HL-60 (cell line): ENCODE data around the gene HOXD8.

Source experiments
- DNase-seq, 2 experiments: peaks; one replicate each; pipeline ENCODE4 v3.0.0-alpha.2; 2010 to 2020; ENCODE audit warnings: low read depth in 1 of 2, low spot score in 1 of 2
- H3K27ac ChIP-seq: fragments of 250-450 bp; sonication (Bioruptor Pico); replicated peaks from 2 replicates; pipeline ENCODE4 v1.5.1; 2020; ENCODE audit warnings: mild to moderate bottlenecking, moderate library complexity
- H3K27me3 ChIP-seq: fragments of 250-450 bp; sonication (Bioruptor Pico); 2 replicates; pipeline ENCODE4 v1.5.1; 2021; ENCODE audit warnings: mild to moderate bottlenecking, moderate library complexity; ENCODE audit not compliant: insufficient read depth, poor library complexity, severe bottlenecking
- H3K4me3 ChIP-seq: replicated peaks from 2 replicates; pipeline ENCODE4 v1.5.1; 2011; ENCODE audit warnings: mild to moderate bottlenecking, control low read depth, low read length; ENCODE audit not compliant: insufficient read depth
- CTCF ChIP-seq: IDR thresholded peaks from one replicate; pipeline ENCODE4 v1.5.1; 2011; ENCODE audit warnings: low read length, control low read depth, inconsistent platforms; ENCODE audit not compliant: insufficient read depth
- GABPA ChIP-seq: IDR thresholded peaks from 2 replicates; pipeline ENCODE4 v1.6.1; 2012; ENCODE audit warnings: low read depth
- POLR2AphosphoS5 ChIP-seq: IDR thresholded peaks from 2 replicates; pipeline ENCODE4 v1.6.1; 2012; ENCODE audit warnings: low read depth
- REST ChIP-seq: IDR thresholded peaks from 2 replicates; pipeline ENCODE4 v1.6.1; 2012; ENCODE audit warnings: low read depth; ENCODE audit not compliant: insufficient replicate concordance
- SPI1 ChIP-seq: IDR thresholded peaks from 2 replicates; pipeline ENCODE4 v1.6.1; 2012; ENCODE audit warnings: low read depth, mild to moderate bottlenecking, borderline replicate concordance

Gene HOXD8

GRCh38 chr2:176157499-176158185 is 28.1 kb downstream of the HOXD8 start:
- Histone ChIP-seq H3K27ac (no peak overlapping the region), H3K4me3 (no peak overlapping the region), H3K27me3 (peaks cover 82% of the 10 kb centered on the region)
- TF ChIP-seq POLR2AphosphoS5 (no peak), CTCF (no peak), GABPA (no peak)
- DNase-seq = no peak

GRCh38 chr2:176158186-176158591 is 28.7 kb downstream of the HOXD8 start:
- H3K27me3 ChIP-seq = peaks cover 82% of the 10 kb centered on the region
- DNase-seq = no peak
- H3K4me3 ChIP-seq = no peak overlapping the region
- no peak overlapping the region for H3K27ac ChIP-seq
- TF ChIP-seq GABPA = no peak
- no peak for TF ChIP-seq REST
- no peak for TF ChIP-seq SPI1
- TF ChIP-seq POLR2AphosphoS5 = no peak
- no peak for TF ChIP-seq CTCF

- no peak for DNase-seq
- Histone ChIP-seq H3K27me3 (peaks cover 82% of the 10 kb centered on the region), H3K4me3 (no peak overlapping the region), H3K27ac (no peak overlapping the region)
- no peak for TF ChIP-seq POLR2AphosphoS5
- no peak for TF ChIP-seq GABPA
- TF ChIP-seq REST = no peak
- no peak for TF ChIP-seq CTCF
- no peak for TF ChIP-seq SPI1
These were observed 29.6 kb downstream of the HOXD8 start for GRCh38 chr2:176158855-176159662.
